CD14-positive monocyte (primary cell): ENCODE results near the gene ARVCF. TPM values are rescaled to one million over a fixed set of nuclear protein-coding genes. Genes with fewer than 3 reads are reported as not detected.
A peak's percentile ranks its signal among the peaks of the same experiment; 100 is the strongest.

Experiments used
- DNase-seq, 3 donors: peaks; one replicate each; pipeline ENCODE4 v3.0.0-alpha.2; 2011 to 2022
- H2AFZ ChIP-seq: 2 replicates; pipeline ENCODE4 v1.6.0; 2012; ENCODE audit warnings: mild to moderate bottlenecking, low read depth, low read length, inconsistent platforms; ENCODE audit not compliant: insufficient read depth, poor library complexity, severe bottlenecking
- H3K27ac ChIP-seq, 2 donors: 1 replicate in 1 of 2; 2 replicates in 1 of 2; pipeline ENCODE4 v1.5.1; 2012 to 2013; ENCODE audit warnings: low read length in 2 of 2, control low read depth in 1 of 2, inconsistent platforms in 1 of 2, low read depth in 1 of 2, mild to moderate bottlenecking in 1 of 2
- H3K27me3 ChIP-seq, 2 donors: one replicate each; pipeline versions ENCODE4 v1.6.0 to v1.6.1; 2011 to 2013; ENCODE audit warnings: low read length in 2 of 2; ENCODE audit not compliant: control insufficient read depth in 2 of 2, insufficient read depth in 2 of 2
- H3K36me3 ChIP-seq, 2 donors: replicated peaks in 1 of 2; 1 replicate in 1 of 2; 2 replicates in 1 of 2; pipeline versions ENCODE4 v1.5.1 to v1.6.1; 2012 to 2013; ENCODE audit warnings: low read length in 2 of 2, control low read depth in 1 of 2, inconsistent platforms in 1 of 2, mild to moderate bottlenecking in 1 of 2; ENCODE audit not compliant: insufficient read depth in 2 of 2, control insufficient read depth in 1 of 2
- H3K4me1 ChIP-seq, 2 donors: 1 replicate in 1 of 2; 2 replicates in 1 of 2; pipeline versions ENCODE4 v1.5.1 to v1.6.1; 2012 to 2013; ENCODE audit warnings: low read length in 2 of 2, control low read depth in 1 of 2, inconsistent platforms in 1 of 2, mild to moderate bottlenecking in 1 of 2, moderate library complexity in 1 of 2; ENCODE audit not compliant: insufficient read depth in 2 of 2, control insufficient read depth in 1 of 2
- H3K4me2 ChIP-seq: replicated peaks from 2 replicates; pipeline ENCODE3; 2012; ENCODE audit warnings: low read length, moderate library complexity, mild to moderate bottlenecking; ENCODE audit not compliant: poor library complexity, severe bottlenecking; ENCODE audit errors: extremely low read depth
- H3K4me3 ChIP-seq, 3 experiments: fragments of 200-600 bp in 1 of 3; sonication (generic) in 1 of 3; replicated peaks in 1 of 3; 1 replicate in 2 of 3; 2 replicates in 1 of 3; pipeline ENCODE4 v1.5.1; 2011 to 2013; ENCODE audit warnings: low read length in 3 of 3, mild to moderate bottlenecking in 3 of 3, control low read depth in 2 of 3, low read depth in 2 of 3, inconsistent platforms in 1 of 3, moderate library complexity in 1 of 3
- H3K79me2 ChIP-seq: 2 replicates; pipeline ENCODE4 v1.6.0; 2012; ENCODE audit warnings: mild to moderate bottlenecking, control low read depth, inconsistent platforms, low read length, moderate library complexity; ENCODE audit not compliant: insufficient read depth
- H3K9ac ChIP-seq: 2 replicates; pipeline ENCODE4 v1.6.0; 2017; ENCODE audit warnings: low read length, mild to moderate bottlenecking; ENCODE audit not compliant: insufficient read depth, poor library complexity, severe bottlenecking
- H3K9me3 ChIP-seq, 2 donors: replicated peaks in 1 of 2; 1 replicate in 1 of 2; 2 replicates in 1 of 2; pipeline versions ENCODE4 v1.5.1 to v1.6.1; 2012 to 2013; ENCODE audit warnings: low read length in 2 of 2, control low read depth in 1 of 2; ENCODE audit not compliant: control insufficient read depth in 1 of 2, insufficient read depth in 1 of 2
- H4K20me1 ChIP-seq: 2 replicates; pipeline ENCODE4 v1.6.0; 2012; ENCODE audit warnings: mild to moderate bottlenecking, low read length, control low read depth, moderate library complexity; ENCODE audit not compliant: insufficient read depth
- H3K27ac Mint-ChIP-seq, 7 donors: one replicate each; pipeline ENCODE4 v1.8.0; 2020; ENCODE audit warnings: mild to moderate bottlenecking in 7 of 7, mixed read lengths in 7 of 7, moderate library complexity in 6 of 7, inconsistent platforms in 2 of 7
- H3K27me3 Mint-ChIP-seq, 3 donors: one replicate each; pipeline ENCODE4 v1.8.0; 2021 to 2022; ENCODE audit warnings: low read depth in 3 of 3, mild to moderate bottlenecking in 3 of 3, mixed read lengths in 3 of 3, moderate library complexity in 3 of 3, inconsistent platforms in 1 of 3
- H3K36me3 Mint-ChIP-seq, 2 donors: one replicate each; pipeline ENCODE4 v1.8.0; 2020; ENCODE audit warnings: mixed read lengths in 2 of 2, inconsistent platforms in 1 of 2, mild to moderate bottlenecking in 1 of 2
- H3K4me1 Mint-ChIP-seq: one replicate; pipeline ENCODE4 v1.8.0; 2020; ENCODE audit warnings: mild to moderate bottlenecking, mixed read lengths
- H3K4me3 Mint-ChIP-seq, 2 donors: one replicate each; pipeline ENCODE4 v1.8.0; 2020; ENCODE audit warnings: mild to moderate bottlenecking in 2 of 2, mixed read lengths in 2 of 2, moderate library complexity in 1 of 2
- H3K9me3 Mint-ChIP-seq, 7 donors: one replicate each; pipeline ENCODE4 v1.8.0; 2020 to 2022; ENCODE audit warnings: mixed read lengths in 7 of 7, mild to moderate bottlenecking in 6 of 7, moderate library complexity in 6 of 7, inconsistent platforms in 2 of 7
- WGBS: methylation state at CpG from one replicate; pipeline ENCODE4 v1.1.5; 2013; ENCODE audit warnings: missing lambda C conversion rate; ENCODE audit not compliant: insufficient coverage; 5-methylcytosine and 5-hydroxymethylcytosine counted together
- intact Hi-C, 2 donors: fragments of 100-400 bp; cut with micrococcal nuclease; formaldehyde crosslinking; loops; one replicate each; pipeline versions ENCODE4 v1.15.0 to v1.15.1; 2023
- polyA plus RNA-seq, 3 donors: library from polyadenylated mRNA; depleted of rRNA in 1 of 3; unstranded in 2 of 3; stranded (reverse) in 1 of 3; fragments of 300-500 nt in 2 of 3; fragments of >200 nt in 1 of 3; fragmentation: Illumina TruSeq in 2 of 3; gene quantifications; 1 replicate in 2 of 3; 2 replicates in 1 of 3; pipeline ENCODE4 v1.2.3, GENCODE V29; 2012 to 2021
- TF ChIP-seq, protein P1 (sequence below): fragments of 200-600 bp; IDR thresholded peaks from one replicate; pipeline ENCODE4 v1.8.0; 2022; ENCODE audit warnings: antibody characterized with exemption, mild to moderate bottlenecking

ARVCF gene
- polyA plus RNA-seq, 3 donors, result 0.31 to 2.6 (median 0.44) TPM

DNA sequence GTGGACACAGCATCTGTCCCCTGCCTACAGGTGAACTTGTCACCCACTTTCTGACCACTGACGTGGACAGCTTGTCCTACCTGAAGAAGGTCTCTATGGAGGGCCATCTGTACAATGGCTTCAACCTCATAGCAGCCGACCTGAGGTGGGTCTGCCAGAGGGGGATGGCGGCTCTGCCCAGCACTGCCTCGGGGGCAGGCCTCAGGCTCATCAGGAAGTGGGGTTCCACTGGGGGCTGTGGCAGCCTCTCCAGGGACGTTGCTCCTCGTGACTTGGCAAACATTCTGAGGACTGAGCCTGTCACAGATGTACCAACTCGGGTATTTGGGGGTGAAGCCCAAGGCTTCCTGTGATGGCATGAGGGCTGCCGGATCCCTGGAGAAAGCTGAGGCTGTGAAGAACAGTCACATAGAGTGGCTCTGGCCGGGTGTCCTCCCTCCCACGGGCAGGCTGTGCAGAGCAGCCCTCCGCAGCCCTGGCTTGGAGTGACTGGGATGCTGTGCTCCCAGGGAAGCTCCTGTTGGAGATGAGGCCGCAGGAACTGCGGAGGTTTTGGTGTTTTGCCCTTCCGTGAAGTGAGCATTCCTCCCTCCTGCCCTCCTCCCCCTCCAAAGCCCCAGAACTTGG is 36.9 kb upstream of the ARVCF start:
- Mint-ChIP-seq H3K4me1 (no peaks in the 10 kb centered on the region), H3K27me3 (no peaks in the 10 kb centered on the region), H3K9me3 (peaks cover 0 to under 1% (median 0%) of the 10 kb centered on the region in 7 donors), H3K27ac (peak overlapping the region in 1 of 7 donors; percentile 2), H3K36me3 (peaks cover 77 to 97% of the 10 kb centered on the region in 2 donors), H3K4me3 (no peak overlapping the region)
- Histone ChIP-seq H3K9me3 (no peaks in the 10 kb centered on the region), H2AFZ (no peak overlapping the region), H3K27me3 (no peaks in the 10 kb centered on the region), H3K9ac (no peak overlapping the region), H4K20me1 (peaks cover 63% of the 10 kb centered on the region), H3K79me2 (no peaks in the 10 kb centered on the region), H3K36me3 (peaks cover 87 to 88% of the 10 kb centered on the region in 2 donors), H3K4me2 (no peak overlapping the region), H3K4me3 (no peak overlapping the region), H3K27ac (no peak overlapping the region), H3K4me1 (no peaks in the 10 kb centered on the region)
- no peak for DNase-seq
- intact Hi-C loops, result no loop called here
- TF ChIP-seq, protein P1, sequence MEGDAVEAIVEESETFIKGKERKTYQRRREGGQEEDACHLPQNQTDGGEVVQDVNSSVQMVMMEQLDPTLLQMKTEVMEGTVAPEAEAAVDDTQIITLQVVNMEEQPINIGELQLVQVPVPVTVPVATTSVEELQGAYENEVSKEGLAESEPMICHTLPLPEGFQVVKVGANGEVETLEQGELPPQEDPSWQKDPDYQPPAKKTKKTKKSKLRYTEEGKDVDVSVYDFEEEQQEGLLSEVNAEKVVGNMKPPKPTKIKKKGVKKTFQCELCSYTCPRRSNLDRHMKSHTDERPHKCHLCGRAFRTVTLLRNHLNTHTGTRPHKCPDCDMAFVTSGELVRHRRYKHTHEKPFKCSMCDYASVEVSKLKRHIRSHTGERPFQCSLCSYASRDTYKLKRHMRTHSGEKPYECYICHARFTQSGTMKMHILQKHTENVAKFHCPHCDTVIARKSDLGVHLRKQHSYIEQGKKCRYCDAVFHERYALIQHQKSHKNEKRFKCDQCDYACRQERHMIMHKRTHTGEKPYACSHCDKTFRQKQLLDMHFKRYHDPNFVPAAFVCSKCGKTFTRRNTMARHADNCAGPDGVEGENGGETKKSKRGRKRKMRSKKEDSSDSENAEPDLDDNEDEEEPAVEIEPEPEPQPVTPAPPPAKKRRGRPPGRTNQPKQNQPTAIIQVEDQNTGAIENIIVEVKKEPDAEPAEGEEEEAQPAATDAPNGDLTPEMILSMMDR, result no peak
- WGBS, result 92% methylated on average over 14 of the region's 14 CpGs

DNA sequence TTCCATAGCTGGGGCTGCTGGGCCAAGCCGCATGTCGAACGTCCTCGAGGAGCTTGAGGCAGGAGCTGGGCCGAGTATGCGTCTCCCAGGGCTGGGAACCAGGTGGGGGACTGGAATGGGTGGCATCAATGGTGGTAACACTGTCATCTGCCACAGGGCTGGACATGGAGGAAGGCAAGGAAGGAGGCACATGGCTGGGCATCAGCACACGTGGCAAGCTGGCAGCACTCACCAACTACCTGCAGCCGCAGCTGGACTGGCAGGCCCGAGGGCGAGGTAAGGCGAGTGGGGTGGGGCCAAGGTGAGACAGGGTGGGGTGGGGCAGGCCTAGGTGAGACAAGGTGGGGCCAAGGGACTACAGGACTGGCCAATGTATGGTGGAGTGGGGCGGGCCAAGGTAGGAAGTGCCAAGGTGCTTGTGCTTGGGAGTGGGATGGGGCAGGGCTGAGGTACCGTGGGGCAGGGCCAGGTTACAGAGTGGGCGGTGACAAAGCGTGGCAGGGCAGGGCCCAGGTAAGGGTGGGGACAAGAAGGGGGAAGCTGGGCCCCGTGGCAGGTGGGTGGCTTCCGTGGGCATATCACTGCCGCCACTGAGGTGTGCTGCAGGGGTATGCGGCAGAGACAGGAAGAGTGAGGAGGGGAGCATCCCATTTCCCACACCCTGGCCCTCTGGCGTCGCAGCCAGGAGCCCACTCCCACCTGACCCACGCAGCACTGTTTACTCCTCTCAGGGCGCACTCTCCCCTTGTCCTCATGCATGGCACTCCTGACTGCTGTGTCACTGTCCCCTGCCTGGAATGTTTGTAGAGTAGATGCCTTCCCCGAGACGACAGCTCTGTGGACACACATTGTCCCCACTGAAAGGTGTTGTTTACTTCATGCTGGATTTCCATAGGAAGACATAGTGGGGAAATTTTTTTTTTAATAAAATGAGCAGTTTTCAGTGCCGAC is 36.0 kb upstream of the ARVCF start:
- H3K9me3 Mint-ChIP-seq, result peaks cover 6 to 10% (median 7%) of the 10 kb centered on the region in 7 donors
- H3K27ac Mint-ChIP-seq, result peak overlapping the region in 1 of 7 donors; percentile 58
- Histone ChIP-seq H3K36me3 (peaks cover 86 to 88% of the 10 kb centered on the region in 2 donors), H3K27me3 (no peaks in the 10 kb centered on the region), H2AFZ (no peak overlapping the region), H4K20me1 (peaks cover 57% of the 10 kb centered on the region), H3K27ac (no peak overlapping the region), H3K4me1 (no peaks in the 10 kb centered on the region), H3K4me2 (no peak overlapping the region), H3K9ac (no peak overlapping the region), H3K79me2 (peaks cover 5% of the 10 kb centered on the region), H3K9me3 (peaks cover 7% of the 10 kb centered on the region in 2 donors), H3K4me3 (no peak overlapping the region)
- no peaks in the 10 kb centered on the region for H3K27me3 Mint-ChIP-seq
- no peak overlapping the region for H3K4me3 Mint-ChIP-seq
- TF ChIP-seq, protein P1, result no peak
- no peak for DNase-seq
- no peaks in the 10 kb centered on the region for H3K4me1 Mint-ChIP-seq
- intact Hi-C loops, result no loop called here
- peaks cover 77 to 97% of the 10 kb centered on the region in 2 donors for H3K36me3 Mint-ChIP-seq
- WGBS, result 98% methylated on average over 17 of the region's 26 CpGs
